Activated T-cell treated with anti-CD3 and anti-CD28 coated beads for 1 hour (primary cell): ENCODE results near the gene QARS1.

ENCODE experiments used
- DNase-seq: peaks from one replicate; pipeline ENCODE4 v3.0.0-alpha.2; 2020; ENCODE audit warnings: low read depth

Gene QARS1

GRCh38 chr3:49053543-49053942 is 51.0 kb downstream of the QARS1 start:
- DNase-seq: no peak
